ENCODE measurements around the gene CRACDL.

DNA sequence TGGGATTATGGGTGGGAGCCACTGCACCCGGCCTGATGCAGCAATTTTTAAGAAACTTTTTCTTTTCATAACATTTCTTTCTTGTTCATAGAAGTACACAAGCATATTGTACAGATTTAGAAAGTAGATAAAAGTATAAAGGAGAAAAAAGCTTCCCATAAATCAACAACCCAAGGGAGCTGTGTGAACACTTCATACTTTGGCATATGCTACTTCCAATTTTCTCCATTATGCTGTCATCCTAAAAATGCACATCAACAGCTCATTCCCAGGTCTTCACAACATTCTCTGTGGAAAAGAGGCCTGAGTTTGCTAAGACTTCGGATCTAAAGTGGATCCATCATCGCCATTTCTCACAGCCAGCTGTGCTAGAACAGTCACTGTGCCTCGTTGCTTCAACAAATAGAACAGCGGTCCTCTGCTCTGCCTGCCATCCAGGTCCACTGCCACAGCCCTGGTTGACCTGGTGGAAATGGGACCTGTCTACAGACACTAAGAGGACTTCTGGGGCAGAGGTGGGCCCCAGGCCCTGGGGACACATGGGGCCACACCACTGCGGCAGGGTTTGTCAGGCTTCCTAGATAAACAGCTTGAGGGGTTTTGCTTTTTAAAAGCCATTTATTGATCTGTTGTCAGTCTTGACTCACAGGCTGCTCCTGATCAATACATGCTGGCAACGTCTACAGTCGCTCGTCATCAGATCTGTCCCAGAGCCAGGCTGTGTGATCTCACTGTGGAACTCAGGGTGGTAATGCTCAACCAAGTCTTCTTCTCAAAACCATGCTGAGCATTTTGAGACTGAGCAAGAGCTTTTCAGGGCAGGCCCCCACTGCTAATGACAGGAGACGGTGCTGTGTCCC is 132.4 kb downstream of the CRACDL start:
- TF ChIP-seq POLR2A (IDR thresholded peaks at IDR 0.05): no peak
- TF ChIP-seq, protein P1, sequence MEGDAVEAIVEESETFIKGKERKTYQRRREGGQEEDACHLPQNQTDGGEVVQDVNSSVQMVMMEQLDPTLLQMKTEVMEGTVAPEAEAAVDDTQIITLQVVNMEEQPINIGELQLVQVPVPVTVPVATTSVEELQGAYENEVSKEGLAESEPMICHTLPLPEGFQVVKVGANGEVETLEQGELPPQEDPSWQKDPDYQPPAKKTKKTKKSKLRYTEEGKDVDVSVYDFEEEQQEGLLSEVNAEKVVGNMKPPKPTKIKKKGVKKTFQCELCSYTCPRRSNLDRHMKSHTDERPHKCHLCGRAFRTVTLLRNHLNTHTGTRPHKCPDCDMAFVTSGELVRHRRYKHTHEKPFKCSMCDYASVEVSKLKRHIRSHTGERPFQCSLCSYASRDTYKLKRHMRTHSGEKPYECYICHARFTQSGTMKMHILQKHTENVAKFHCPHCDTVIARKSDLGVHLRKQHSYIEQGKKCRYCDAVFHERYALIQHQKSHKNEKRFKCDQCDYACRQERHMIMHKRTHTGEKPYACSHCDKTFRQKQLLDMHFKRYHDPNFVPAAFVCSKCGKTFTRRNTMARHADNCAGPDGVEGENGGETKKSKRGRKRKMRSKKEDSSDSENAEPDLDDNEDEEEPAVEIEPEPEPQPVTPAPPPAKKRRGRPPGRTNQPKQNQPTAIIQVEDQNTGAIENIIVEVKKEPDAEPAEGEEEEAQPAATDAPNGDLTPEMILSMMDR (IDR thresholded peaks at IDR 0.05): no peak
- no peak for TF ChIP-seq POLR2AphosphoS5 (IDR thresholded peaks at IDR 0.05)
- no peak for TF ChIP-seq EP300 (IDR thresholded peaks at IDR 0.05)

All from gastroesophageal sphincter (tissue), 3 donors.